Measurements from ENCODE around the gene ENTPD1.
"Not testable (repeated sequence)": the region's sequence is repeated elsewhere in the genome, so short reads cannot be mapped to it uniquely, and the experiment has no call there.

ENTPD1 gene

DNA sequence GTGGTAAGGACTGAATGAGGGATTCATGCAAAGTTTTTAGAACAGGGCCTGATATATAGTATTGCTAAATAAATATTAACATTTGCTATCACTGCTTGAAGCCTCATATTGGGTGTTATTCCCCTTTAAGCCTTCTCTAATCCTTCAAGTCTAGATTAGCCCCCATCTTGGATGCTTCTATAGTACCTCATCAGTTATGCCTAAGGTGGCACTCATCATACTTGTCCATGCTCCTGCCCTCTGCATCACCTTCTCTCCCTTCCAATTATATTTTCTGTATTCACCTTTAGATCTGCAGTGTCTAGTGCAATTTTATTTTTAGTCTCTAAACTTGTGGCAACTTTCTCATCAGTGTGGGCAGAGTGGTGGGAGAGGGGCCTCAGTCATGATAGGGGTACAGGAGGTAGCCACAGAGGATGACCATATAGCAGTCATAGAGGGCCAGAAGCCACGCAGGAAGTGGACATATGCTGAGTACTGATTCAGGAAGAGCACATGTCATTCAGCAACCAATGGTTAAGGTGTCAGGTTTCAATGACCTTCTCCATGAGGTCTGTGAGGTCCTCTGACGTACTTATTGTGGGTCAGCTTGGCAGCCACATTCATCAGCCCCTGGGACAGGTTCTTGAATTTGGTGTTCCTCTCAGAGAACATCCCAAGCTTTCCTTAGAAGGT lies 2.5 kb downstream of the ENTPD1 start:
- no peak for DNase-seq (ENCODE audit: low spot score)

DNA sequence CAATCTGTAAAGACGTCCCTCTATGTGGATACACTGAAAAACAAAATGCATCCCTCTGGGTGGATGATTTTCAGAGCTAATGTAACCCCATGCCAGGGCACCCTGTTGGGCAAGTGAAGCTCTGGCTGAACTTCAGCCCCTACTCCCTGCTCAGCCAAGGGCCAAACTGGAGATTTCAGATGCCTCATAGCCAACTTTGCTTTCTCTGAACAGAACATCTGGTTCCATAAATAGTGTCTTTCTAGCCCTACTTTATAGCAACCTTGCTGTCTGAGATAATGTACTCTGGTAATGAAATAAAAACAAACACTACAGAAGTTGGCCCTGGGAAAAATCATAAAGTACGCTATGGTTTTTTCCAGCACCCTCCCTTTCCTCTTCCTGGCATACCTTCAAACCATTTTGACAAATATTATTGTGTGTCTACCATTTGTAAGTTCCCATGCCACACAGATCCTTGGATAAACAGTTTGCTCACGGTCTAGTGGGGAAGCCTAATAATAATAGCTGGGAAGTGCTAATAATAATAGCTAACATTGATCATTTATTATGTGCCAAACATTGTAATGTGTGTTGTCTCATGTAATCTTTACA lies 3.4 kb downstream of the ENTPD1 start:
- DNase-seq (ENCODE audit: low spot score) = no peak

DNA sequence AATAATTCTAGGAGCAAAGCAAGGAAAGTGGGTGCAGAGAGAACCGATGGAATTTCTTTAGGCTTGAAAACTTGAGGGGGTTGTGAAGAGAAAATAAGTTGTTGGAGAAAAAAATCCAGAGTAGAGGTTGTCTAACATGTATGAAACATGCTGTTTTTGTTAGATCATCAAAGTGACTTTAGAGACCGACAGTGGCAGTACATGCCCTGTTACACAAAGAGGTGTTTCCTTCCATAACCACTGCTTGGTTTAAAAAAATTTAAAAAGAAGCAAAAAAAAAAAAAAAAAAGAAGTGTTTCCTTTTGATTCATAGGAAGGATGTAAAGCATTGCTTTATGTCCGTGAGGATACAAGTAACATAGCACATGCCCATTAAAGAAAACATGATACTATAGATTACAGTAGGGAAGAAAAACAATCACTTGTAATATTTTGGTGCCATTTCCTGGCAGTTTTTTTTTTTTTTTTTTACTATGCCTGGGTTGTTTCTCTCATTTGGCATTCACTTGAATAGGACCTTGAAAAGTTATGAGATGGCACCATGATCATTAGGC lies 6.1 kb downstream of the ENTPD1 start:
- DNase-seq (ENCODE audit: low spot score) = no peak

DNA sequence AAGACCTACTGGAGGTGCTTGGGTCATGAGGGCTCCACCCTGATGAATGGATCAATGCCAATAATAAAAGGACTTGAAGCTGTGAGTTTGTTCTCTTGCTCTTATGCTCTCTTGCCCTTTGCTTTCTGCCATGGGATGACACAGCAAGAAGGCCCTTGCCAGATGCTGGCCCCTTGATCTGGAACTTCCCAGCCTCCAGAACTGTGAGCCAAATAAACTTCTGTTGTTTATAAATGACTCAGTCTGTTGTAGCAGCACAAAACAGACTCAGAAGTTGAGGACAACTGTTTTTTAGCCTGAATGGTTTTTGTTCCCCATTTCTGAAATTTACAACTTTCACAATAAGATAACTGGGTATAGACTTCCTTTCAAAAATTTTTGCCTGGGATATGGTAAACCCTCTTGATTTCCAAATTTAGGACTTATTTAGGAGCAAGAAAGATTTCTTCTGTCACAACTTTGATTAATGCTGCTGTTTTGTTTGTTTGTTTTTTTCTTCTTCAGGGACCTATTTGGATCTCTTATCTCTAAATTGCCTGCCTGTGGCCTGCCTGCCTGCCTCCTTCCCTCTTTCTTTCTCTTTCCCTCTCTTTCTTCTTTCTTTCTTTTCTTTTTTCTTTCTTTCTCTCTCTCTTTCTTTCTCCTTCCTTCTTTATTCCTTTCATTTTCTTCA lies 12.1 kb downstream of the ENTPD1 start:
- DNase-seq (ENCODE audit: low spot score) = no peak

DNA sequence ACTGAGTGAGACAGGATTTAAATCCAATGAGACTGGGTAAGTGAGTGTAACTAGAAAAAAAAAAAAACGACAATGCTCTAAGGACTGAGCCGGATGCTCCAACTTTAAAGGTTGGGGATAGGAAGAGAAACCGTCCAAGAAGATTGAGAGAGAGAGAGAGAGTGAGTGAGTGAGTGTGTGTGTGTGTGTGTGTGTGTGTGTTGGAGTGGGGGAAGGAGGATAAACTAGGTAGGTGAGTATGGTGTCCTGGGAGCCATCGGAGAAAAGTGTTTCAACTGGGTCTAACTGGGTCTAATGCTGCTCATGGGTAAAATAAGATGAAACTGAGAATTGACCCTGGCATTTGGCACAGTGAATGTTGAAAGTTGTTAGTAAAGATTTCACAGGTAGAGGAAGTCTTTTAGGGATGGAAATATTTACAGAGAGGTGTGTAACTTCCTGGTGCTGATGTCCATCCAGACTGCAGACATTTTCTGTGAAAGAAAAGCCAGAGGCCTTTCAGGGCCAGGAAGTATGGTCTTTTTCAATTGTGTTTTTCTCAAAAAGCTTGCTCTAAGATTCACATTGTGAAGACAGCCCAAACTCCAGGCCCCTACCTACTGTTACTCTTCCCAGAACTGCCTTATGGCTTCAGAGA lies 14.2 kb downstream of the ENTPD1 start:
- no peak for DNase-seq (ENCODE audit: low spot score)

DNA sequence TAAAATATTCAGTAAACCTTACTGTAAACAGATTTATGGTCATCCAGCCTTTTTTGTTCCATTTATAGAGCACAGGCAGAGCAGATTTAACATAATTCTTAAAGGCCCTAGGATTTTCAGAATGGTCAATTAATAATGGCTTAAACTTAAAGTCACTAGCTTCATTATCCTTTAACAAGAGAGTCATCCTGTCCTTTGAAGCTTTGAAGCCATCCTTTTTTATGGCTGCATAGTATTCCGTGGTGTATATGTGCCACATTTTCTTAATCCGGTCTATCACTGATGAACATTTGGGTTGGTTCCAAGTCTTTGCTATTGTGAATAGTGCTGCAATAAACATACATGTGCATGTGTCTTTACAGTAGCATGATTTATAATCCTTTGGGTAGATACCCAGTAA lies 17.5 kb downstream of the ENTPD1 start:
- DNase-seq (ENCODE audit: low spot score) = not testable (repeated sequence)

DNA sequence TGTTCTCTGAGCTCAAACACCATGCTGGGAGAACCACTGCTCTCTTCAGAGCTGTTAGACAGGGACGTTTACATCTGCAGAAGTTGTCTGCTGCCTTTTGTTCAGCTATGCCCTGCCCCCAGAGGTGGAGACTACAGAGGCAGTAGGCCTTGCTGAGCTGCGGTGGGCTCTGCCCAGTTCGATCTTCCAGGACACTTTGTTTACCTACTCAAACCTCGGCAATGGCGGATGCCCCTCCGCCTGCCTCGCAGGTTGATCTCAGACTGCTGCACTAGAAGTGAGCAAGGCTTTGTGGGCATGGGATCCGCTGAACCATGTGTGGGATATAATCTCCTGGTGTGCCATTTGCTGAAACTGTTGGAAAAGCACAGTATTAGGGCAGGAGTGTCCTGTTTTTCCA lies 21.7 kb downstream of the ENTPD1 start:
- DNase-seq (ENCODE audit: low spot score) = not testable (repeated sequence)

DNA sequence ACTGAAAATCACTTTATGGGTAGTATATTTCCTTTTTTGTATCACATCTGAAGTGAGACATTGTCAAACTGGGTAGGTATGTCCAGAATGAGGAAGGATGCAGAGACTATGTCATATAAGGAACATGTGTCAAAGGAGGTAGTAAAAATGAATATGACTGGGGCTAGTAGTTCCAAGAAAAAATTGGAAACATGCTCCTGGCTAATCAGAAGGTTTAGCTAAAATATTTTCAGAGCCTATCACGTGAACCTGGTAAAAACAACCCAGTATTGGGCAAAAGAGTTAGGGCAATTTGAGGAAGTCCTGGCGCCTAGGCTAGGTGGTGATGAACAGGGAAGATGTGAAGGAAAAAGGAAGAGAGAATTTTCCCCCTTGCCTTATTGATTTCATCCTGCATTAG lies 26.4 kb downstream of the ENTPD1 start:
- no peak for DNase-seq (ENCODE audit: low spot score)

DNA sequence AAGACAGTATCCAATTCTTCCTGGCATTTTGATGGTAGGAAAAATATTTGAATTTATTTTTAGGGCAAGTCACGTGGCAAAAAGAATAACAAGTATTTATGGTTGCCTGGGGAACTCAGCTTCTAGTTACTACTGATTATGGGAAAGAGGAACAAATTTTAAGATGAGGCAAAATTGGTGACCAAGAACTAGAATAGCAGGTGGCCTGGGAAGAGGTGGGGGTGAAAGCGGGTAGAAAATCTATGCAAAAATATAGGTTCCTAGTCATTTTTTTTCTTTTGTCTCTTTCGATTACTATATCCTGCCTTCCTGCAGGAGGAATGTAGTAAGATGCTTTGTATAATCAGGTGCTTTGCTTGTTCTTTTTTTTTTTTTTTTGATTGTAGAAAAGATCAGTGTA lies 27.8 kb downstream of the ENTPD1 start:
- DNase-seq (ENCODE audit: low spot score) = no peak

DNA sequence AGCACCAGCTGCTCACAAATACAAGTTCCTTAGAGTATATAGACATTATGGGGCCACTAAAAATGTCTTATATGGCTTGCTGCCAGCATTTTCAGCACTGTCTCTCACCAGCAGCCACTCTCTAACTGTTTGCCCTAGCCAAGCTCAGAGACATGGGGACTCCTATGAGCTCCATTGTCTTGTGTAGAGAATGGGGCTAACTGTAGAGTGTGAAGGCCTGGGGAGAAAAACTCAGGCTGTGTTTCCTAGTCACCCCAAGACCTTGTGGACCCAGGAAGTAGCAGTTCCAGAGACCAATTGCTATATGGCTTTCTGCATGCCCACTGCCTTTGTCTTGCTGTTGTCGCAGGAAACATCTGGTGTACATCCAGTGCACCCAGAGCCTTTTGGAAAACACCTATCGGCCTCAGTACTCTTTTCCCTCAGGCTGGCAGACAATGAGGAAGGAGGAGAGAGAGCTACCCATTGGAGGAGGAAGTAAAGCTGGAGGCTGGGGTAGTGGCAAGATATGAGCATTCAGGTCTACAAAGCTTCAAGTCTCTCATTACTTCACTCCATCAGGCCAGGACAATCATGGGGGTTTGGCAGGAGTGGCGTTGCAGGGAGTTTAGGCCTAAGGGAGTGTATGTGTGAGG lies 28.4 kb downstream of the ENTPD1 start:
- no peak for DNase-seq (ENCODE audit: low spot score)

DNA sequence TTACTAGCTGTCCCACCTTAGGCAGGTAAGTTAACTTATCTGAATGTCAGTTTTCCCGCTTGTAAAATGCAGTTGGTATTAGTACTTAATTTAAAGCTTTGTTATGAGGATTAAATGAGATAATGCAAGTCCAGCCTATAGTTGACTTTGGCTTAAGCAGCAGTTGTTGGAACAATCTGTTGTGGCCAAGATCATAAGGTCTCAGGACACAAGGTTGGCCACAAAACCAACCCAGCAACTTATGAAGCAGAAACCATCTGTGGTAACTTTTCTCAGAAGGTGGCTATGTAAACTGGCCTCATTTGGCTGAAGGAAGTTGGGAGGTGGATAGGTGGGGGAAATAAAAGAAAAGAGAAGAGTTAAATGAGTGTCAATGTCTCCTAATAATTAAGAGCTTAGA lies 29.4 kb downstream of the ENTPD1 start:
- DNase-seq (ENCODE audit: low spot score) = no peak

DNA sequence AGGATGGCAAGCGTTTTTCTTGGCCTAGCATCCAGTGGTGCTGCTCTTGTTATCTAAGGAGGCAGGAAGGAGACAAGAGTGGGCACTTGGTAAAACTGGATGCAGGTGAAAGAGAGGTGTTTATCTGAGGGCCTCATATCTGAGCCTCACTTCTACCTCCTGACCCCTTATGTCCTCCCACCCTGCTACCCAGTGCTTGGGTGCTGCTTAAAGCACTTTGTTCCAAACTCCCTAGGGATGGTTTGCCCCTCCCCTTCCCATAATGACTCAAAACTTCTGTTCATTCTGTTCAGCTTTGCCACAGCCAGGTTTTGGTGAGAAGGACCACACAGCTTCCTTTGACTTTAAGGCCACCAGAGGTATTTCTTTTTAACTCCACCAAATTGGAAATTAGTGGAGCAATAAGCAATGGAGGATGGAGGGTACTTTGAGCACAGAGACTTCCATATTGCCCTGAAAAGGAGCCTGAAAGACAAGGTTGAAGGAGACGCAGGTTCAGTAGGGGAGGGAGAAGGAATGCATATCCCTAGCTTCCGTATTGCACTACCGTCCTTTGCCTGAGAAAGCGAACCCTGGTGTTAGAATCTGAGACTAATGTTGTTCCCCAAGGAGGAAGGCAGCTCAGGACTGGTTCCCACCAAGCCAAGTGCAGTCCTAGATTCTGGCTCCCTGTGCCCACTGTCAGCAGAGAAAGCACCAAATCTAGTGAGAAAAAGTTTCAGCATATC lies 30.1 kb downstream of the ENTPD1 start:
- DNase-seq (ENCODE audit: low spot score) = no peak

DNA sequence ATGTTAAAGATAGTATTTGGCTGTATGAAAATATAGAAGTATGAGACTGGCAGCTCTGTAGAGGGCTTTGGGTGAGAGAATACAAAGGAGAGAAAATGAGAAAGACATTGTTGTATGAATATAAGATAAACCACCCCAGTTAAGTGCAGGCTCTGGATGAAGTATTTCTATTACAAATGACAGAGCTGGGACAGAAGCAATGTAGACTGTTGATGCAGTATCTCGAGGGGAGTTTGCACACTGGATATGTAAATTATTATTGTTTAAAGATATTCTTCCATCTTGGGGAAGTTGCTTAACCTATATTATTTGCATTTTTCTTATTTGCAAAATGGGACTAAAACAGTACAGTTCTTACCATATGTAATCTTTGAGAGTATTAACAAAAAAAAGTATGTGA lies 31.5 kb downstream of the ENTPD1 start:
- no peak for DNase-seq (ENCODE audit: low spot score)

DNA sequence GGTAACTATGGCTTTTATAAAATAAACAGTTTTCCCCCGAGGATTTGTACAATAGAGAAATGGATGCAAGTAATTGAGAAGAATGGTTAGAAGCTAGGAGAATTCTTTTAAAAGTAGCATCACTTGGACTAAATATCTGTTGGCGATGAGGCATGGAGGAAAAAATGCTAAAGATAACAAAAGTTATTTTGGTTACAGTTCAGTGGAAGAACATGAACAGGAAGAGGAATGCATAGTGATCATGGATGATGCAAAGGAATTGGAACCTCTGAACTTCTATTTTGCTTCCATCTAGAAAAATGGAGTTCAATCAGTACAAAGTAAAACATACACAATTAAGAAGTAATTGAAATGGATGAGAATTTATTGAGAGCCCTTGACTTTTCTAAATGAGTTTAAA lies 32.9 kb downstream of the ENTPD1 start:
- DNase-seq (ENCODE audit: low spot score) = no peak

DNA sequence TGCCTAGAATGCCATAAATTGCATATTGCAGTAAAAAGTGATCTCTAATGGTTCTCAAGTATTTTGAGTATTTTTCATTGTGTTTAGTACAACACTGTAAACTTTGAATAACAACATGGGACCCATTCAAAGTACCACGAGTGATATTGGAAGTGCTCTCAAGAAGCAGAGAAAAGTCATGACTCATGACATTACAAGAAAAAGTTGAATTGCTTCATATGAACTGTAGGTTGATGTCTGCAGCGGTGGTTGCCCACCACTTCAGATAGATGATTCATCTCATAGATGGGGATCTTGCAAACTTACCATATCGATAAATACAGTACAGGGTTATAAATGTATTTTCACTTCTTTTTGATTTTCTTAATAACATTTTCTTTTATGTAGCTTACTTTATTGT lies 33.9 kb downstream of the ENTPD1 start:
- no peak for DNase-seq (ENCODE audit: low spot score)

DNA sequence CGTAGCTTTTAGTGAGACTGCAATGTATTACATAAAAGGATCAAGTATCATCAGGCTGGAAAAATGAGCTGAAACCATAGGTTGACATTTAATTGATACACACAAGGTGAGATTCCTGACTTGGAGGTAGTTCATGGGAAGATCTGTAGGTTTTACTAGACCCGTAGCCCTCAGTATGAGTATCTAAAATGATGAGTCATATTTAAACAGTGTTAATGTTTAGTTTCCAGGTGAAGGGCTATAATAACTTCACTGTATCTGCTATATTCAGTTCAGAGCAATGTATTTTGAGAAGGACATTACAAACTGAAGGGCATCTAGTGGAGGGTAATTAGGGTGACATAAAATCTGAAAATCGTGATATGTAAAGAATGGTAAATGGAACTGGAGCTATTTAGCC lies 35.0 kb downstream of the ENTPD1 start:
- DNase-seq (ENCODE audit: low spot score) = no peak

DNA sequence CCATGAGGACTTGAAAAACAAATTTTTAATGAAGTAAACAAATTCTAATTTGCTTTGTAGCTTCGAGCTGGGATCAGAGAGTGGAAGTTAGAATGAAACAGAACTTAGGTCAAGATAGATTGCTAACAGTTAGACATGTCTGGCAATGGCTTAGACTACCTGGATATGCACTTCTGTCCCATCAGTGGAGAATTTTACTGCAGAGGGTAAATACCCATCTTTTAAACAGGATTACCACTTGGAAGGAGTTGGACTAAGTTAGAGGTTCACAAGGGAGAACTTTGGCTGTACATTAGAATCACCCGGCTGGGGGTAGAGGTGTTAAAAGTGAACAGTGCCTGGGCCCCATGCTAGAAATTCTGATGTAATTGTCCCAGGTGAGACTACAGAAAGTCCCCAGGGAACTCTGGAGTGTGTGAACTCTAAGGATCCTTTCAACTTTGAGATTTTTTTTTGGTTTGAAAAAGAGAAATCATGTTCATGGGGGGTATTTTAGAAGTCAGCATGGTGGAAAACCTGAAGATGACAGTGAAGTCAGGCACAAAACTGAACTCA lies 35.5 kb downstream of the ENTPD1 start:
- DNase-seq (ENCODE audit: low spot score) = no peak

DNA sequence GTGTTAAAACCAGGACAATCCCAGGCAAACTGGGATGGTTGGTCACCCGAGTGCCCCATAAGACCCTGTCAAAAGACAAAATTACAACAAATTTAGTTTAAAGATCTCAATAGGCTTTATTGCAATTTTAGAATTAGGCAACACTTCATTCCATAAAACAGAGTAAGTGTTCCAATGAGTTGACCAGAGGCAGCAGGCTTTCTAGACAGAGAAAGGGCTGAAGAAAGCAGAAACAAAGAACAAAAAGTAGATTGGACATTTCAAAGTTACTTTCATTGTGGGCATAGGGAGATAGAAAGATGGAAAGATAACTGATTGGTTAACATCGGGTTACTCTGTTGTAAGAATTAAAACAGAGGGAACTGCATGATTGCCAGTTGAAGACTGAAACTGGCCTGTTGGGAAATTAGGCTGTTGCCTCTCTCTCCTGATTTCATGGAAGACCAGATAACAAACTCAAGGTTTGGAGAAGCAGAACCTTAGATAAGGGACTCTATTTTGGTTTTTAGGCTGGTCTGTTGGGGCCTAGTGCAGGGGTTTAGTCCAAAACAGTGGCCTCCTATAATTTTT lies 36.3 kb downstream of the ENTPD1 start:
- DNase-seq (ENCODE audit: low spot score) = no peak

DNA sequence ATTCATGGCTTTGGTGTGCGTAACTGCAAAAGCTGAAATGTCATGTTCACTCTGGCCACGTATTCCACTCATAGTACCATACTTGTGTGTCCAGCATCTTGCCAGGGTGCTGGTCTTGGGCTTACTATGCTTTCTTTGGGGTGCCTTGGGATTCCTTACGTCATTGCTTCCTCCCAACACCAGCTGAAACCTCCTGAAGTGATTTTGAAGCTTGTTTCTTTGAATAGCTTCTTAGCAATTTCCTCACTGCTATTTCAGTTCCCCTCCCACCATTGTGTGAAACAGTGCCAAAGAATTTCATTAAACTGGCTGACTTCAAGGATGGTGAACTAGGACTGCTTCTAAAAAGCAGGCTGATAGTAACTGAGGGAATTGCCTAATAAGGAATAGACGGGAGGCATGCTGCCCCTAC lies 36.9 kb downstream of the ENTPD1 start:
- no peak for DNase-seq (ENCODE audit: low spot score)

DNA sequence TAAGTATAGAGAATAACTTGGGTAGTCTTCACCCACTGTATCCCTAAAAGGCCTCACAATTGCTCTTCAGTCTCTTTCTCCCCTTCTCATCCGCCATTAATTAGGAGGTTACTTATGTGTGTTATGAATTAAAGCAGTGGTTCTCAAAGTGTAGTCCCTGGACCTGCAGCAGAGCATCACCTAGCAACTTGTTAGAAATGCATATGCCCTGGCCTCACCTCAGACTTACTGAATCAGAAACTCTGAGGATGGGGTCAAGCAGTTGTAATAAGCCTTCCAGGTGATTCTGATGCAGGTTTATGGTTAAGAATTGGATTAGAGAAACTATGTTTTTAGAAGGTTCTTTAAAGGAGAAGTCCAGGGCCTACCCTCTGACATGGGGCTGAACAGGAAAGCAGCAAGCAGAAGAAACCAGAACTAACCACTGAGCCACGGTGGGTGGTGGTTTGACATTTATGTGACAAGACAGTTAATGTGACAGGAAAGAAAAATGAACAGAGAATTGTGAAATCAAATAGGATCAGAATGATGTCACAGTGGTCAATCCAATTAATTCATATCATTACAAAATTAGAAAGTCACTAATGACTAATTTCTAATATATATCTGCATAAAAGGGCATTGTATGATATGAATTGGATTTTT lies 37.6 kb downstream of the ENTPD1 start:
- DNase-seq (ENCODE audit: low spot score) = no peak

DNA sequence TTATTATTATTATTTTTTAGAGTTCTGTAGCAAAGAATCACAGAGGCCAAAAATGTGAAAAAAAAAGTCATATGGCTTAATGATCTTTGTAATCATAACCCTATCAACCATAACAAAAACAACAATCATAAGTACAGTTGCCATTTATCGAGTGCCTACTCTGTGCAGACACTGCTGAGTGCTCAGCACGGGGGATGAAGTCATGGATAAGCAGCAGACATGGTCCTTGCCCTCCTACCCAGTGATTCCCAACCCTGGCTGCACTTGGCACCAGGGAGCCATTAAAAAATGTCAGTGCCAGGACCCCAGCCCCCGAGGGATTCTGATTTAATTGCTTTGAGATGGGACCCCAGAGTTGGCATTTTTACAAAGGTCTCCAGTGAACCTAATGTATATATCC lies 38.2 kb downstream of the ENTPD1 start:
- no peak for DNase-seq (ENCODE audit: low spot score)

Data from HuH-7.5 (cell line).